Ishikawa (cell line): ENCODE results near the gene CYP3A4.

ENCODE experiments used
- CEBPB ChIP-seq: IDR thresholded peaks from 2 replicates; pipeline ENCODE4 v1.6.1; 2012
- CREB1 ChIP-seq: IDR thresholded peaks from 2 replicates; pipeline ENCODE4 v1.6.1; 2012; ENCODE audit warnings: low read depth
- EGR1 ChIP-seq: IDR thresholded peaks from 2 replicates; pipeline ENCODE4 v1.6.1; 2012
- EP300 ChIP-seq: IDR thresholded peaks from 2 replicates; pipeline ENCODE4 v1.6.1; 2012; ENCODE audit warnings: borderline replicate concordance
- FOXM1 ChIP-seq: IDR thresholded peaks from 2 replicates; pipeline ENCODE4 v1.6.1; 2012; ENCODE audit warnings: low read depth, borderline replicate concordance
- MAX ChIP-seq: IDR thresholded peaks from 2 replicates; pipeline ENCODE4 v1.6.1; 2012
- RAD21 ChIP-seq: IDR thresholded peaks from 2 replicates; pipeline ENCODE4 v1.6.1; 2012; ENCODE audit warnings: low read depth
- TAF1 ChIP-seq: IDR thresholded peaks from 2 replicates; pipeline ENCODE4 v1.6.1; 2012; ENCODE audit warnings: low read depth, mild to moderate bottlenecking
- TCF12 ChIP-seq: IDR thresholded peaks from 2 replicates; pipeline ENCODE4 v1.6.1; 2012; ENCODE audit warnings: low read depth
- TEAD4 ChIP-seq: IDR thresholded peaks from 2 replicates; pipeline ENCODE4 v1.6.1; 2012
- USF1 ChIP-seq: IDR thresholded peaks from 2 replicates; pipeline ENCODE4 v1.6.1; 2012
- YY1 ChIP-seq: IDR thresholded peaks from 2 replicates; pipeline ENCODE4 v1.6.1; 2012; ENCODE audit warnings: low read depth
- ZBTB7A ChIP-seq: IDR thresholded peaks from 2 replicates; pipeline ENCODE4 v1.6.1; 2012; ENCODE audit warnings: low read depth
- TF ChIP-seq, protein P1 (sequence below): IDR thresholded peaks from 2 replicates; pipeline ENCODE4 v1.6.1; 2012; ENCODE audit warnings: low read depth, mild to moderate bottlenecking

DNA sequence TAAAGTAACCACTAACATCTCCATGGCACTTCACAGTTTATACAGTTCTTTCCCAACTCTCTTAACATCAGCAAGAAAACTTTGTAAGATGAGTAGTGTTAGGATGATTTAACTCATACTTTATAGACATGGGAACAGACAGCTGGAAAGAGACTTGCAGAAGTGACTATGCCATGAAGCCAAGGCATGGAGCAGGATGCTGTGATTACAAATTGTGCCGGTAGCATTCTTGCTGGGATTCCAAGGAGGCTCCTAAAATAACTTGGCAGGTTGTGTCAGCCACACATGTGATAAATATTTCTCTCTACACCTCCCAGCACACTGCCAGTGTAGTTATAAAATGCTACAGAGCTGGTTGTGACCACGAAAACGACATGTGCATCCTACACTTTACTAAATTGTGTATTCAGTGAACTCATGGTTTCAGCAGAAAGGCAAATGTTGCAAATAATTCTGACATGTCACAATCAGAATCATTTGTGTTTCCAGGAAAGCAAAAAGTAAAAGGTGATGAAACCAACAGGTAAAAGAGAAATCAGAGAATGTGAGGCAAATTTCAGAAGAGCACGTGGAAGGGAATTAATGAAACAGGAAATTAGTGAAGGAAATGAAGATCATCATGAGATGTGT is 5.6 kb upstream of the CYP3A4 start:
- TF ChIP-seq MAX (no peak), EP300 (no peak), YY1 (no peak), CEBPB (no peak), RAD21 (no peak), ZBTB7A (no peak), EGR1 (no peak), TAF1 (no peak), FOXM1 (no peak), USF1 (no peak), CREB1 (no peak), TEAD4 (no peak), TCF12 (no peak)
- TF ChIP-seq, protein P1, sequence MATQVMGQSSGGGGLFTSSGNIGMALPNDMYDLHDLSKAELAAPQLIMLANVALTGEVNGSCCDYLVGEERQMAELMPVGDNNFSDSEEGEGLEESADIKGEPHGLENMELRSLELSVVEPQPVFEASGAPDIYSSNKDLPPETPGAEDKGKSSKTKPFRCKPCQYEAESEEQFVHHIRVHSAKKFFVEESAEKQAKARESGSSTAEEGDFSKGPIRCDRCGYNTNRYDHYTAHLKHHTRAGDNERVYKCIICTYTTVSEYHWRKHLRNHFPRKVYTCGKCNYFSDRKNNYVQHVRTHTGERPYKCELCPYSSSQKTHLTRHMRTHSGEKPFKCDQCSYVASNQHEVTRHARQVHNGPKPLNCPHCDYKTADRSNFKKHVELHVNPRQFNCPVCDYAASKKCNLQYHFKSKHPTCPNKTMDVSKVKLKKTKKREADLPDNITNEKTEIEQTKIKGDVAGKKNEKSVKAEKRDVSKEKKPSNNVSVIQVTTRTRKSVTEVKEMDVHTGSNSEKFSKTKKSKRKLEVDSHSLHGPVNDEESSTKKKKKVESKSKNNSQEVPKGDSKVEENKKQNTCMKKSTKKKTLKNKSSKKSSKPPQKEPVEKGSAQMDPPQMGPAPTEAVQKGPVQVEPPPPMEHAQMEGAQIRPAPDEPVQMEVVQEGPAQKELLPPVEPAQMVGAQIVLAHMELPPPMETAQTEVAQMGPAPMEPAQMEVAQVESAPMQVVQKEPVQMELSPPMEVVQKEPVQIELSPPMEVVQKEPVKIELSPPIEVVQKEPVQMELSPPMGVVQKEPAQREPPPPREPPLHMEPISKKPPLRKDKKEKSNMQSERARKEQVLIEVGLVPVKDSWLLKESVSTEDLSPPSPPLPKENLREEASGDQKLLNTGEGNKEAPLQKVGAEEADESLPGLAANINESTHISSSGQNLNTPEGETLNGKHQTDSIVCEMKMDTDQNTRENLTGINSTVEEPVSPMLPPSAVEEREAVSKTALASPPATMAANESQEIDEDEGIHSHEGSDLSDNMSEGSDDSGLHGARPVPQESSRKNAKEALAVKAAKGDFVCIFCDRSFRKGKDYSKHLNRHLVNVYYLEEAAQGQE: no peak
